Esophagus muscularis mucosa (tissue), 4 donors: ENCODE data around the gene ANKRD28.

Source experiments
- CTCF ChIP-seq, 3 experiments: fragments of 200-600 bp in 2 of 3; fragments of 450-650 bp in 1 of 3; sonication (generic) in 2 of 3; IDR thresholded peaks; one replicate each; pipeline ENCODE4 v1.5.1; 2017 to 2019; ENCODE audit warnings: antibody characterized with exemption in 3 of 3, mild to moderate bottlenecking in 2 of 3, moderate library complexity in 1 of 3
- EP300 ChIP-seq: sonication (generic); formaldehyde crosslinking; IDR thresholded peaks from one replicate; pipeline ENCODE4 v1.6.1; 2017; ENCODE audit warnings: antibody characterized with exemption
- POLR2A ChIP-seq: fragments of 450-650 bp; IDR thresholded peaks from one replicate; pipeline ENCODE4 v1.6.1; 2017; ENCODE audit warnings: antibody characterized with exemption, moderate library complexity, mild to moderate bottlenecking, low read depth
- POLR2AphosphoS5 ChIP-seq, 2 donors: sonication (generic); formaldehyde crosslinking; IDR thresholded peaks; one replicate each; pipeline ENCODE4 v1.6.1; 2017; ENCODE audit warnings: antibody characterized with exemption in 2 of 2

GRCh38 chr3:15800327-15800726 is 2.5 kb upstream of the ANKRD28 start:
- TF ChIP-seq CTCF (IDR thresholded peaks at IDR 0.05) (no peak), POLR2AphosphoS5 (IDR thresholded peaks at IDR 0.05) (no peak), POLR2A (no peak), EP300 (no peak)
